SK-N-SH (cell line): ENCODE results near the gene ZCCHC10. TPM values are rescaled to one million over a fixed set of nuclear protein-coding genes. Genes with fewer than 3 reads are reported as not detected.
"Not testable (repeated sequence)": the region's sequence is repeated elsewhere in the genome, so short reads cannot be mapped to it uniquely, and the experiment has no call there.

Experiments
- CTCF ChIA-PET: fragments of 300-600, 350-600 bp; formaldehyde crosslinking; extraction: SDS; loops from one replicate; lab custom pipeline; 2021; lab: Yijun Ruan, JAX
- POLR2A ChIA-PET: fragments of 350-600 bp; sonication (Branson Sonifier 250); formaldehyde crosslinking; extraction: SDS; loops from one replicate; lab custom pipeline; 2020; ENCODE audit warnings: antibody characterized with exemption, inconsistent platforms; lab: Yijun Ruan, JAX
- DNase-seq: peaks from one replicate; pipeline ENCODE4 v3.0.0; 2012
- H2AFZ ChIP-seq: fragments of 200-600 bp; sonication (generic); 2 replicates; pipeline ENCODE4 v1.8.1; 2016; ENCODE audit warnings: antibody characterized with exemption, mild to moderate bottlenecking, low read depth
- H3F3A ChIP-seq: fragments of 200-600 bp; sonication (generic); replicated peaks from 2 replicates; pipeline ENCODE3; 2016; ENCODE audit warnings: antibody characterized with exemption, mild to moderate bottlenecking; ENCODE audit not compliant: insufficient read depth
- H3K27ac ChIP-seq, 2 experiments: fragments of 200-500 bp in 1 of 2; fragments of 200-600 bp in 1 of 2; sonication (Bioruptor generic) in 1 of 2; sonication (generic), shearing (Covaris generic) in 1 of 2; 2 replicates each; pipeline versions ENCODE4 v1.5.1 to v1.6.1; 2014 to 2016; ENCODE audit warnings: low read depth in 2 of 2, inconsistent platforms in 1 of 2, low read length in 1 of 2, mild to moderate bottlenecking in 1 of 2, mixed read lengths in 1 of 2
- H3K27me3 ChIP-seq: fragments of 200-600 bp; sonication (generic), shearing (Covaris generic); 2 replicates; pipeline ENCODE4 v1.6.1; 2016; ENCODE audit warnings: mixed run types; ENCODE audit not compliant: insufficient read depth
- H3K36me3 ChIP-seq, 2 experiments: fragments of 200-500 bp in 1 of 2; fragments of 200-600 bp in 1 of 2; sonication (Bioruptor generic) in 1 of 2; sonication (generic) in 1 of 2; replicated peaks in 1 of 2; 2 replicates each; pipeline versions ENCODE3 to v1.5.1; 2014 to 2016; ENCODE audit warnings: low read length in 1 of 2, mild to moderate bottlenecking in 1 of 2; ENCODE audit not compliant: insufficient read depth in 2 of 2, control insufficient read depth in 1 of 2
- H3K4me1 ChIP-seq, 2 experiments: fragments of 200-500 bp in 1 of 2; fragments of 200-600 bp in 1 of 2; sonication (Bioruptor generic) in 1 of 2; sonication (generic), shearing (Covaris generic) in 1 of 2; 2 replicates each; pipeline versions ENCODE4 v1.5.1 to v1.6.1; 2014 to 2016; ENCODE audit warnings: low read depth in 1 of 2, low read length in 1 of 2, mixed run types in 1 of 2; ENCODE audit not compliant: insufficient read depth in 2 of 2, control insufficient read depth in 1 of 2
- H3K4me2 ChIP-seq: fragments of 200-600 bp; sonication (generic), shearing (Covaris generic); 2 replicates; pipeline ENCODE4 v1.6.1; 2017; ENCODE audit warnings: mixed run types
- H3K4me3 ChIP-seq, 2 experiments: fragments of 200-500 bp in 1 of 2; fragments of 200-600 bp in 1 of 2; sonication (Bioruptor generic) in 1 of 2; sonication (generic), shearing (Covaris generic) in 1 of 2; 2 replicates each; pipeline versions ENCODE4 v1.5.1 to v1.8.1; 2014 to 2016; ENCODE audit warnings: low read depth in 2 of 2, inconsistent platforms in 1 of 2, low read length in 1 of 2, mild to moderate bottlenecking in 1 of 2, mixed read lengths in 1 of 2, moderate library complexity in 1 of 2
- H3K79me2 ChIP-seq: fragments of 200-600 bp; sonication (generic); 2 replicates; pipeline ENCODE4 v1.8.1; 2017; ENCODE audit warnings: mild to moderate bottlenecking; ENCODE audit not compliant: insufficient read depth
- H3K9ac ChIP-seq: fragments of 200-600 bp; sonication (generic); 2 replicates; pipeline ENCODE4 v1.6.1; 2017; ENCODE audit warnings: mixed run types
- H3K9me2 ChIP-seq: fragments of 200-600 bp; sonication (generic); 2 replicates; pipeline ENCODE4 v1.6.1; 2017; ENCODE audit warnings: mixed run types
- H3K9me3 ChIP-seq: fragments of 200-600 bp; sonication (generic); 2 replicates; pipeline ENCODE4 v1.6.1; 2017; ENCODE audit warnings: mixed run types, mild to moderate bottlenecking, moderate library complexity
- H4K20me1 ChIP-seq: fragments of 200-600 bp; sonication (generic); 2 replicates; pipeline ENCODE4 v1.6.1; 2017; ENCODE audit warnings: mild to moderate bottlenecking, mixed run types; ENCODE audit not compliant: insufficient read depth
- EP300 ChIP-seq, 2 experiments: IDR thresholded peaks; 2 replicates each; pipeline versions ENCODE4 v1.4.0 to v1.6.1; 2012; ENCODE audit warnings: borderline replicate concordance in 1 of 2, low read depth in 1 of 2, low read length in 1 of 2
- NFIC ChIP-seq: IDR thresholded peaks from 2 replicates; pipeline ENCODE4 v1.4.0; 2012; ENCODE audit warnings: borderline replicate concordance
- PBX3 ChIP-seq: IDR thresholded peaks from 2 replicates; pipeline ENCODE4; 2012
- RAD21 ChIP-seq: IDR thresholded peaks from 2 replicates; pipeline ENCODE4 v1.6.1; 2012; ENCODE audit warnings: mild to moderate bottlenecking, low read length
- SIN3A ChIP-seq: IDR thresholded peaks from 2 replicates; pipeline ENCODE4 v1.6.1; 2012; ENCODE audit warnings: low read depth, mild to moderate bottlenecking, low read length, moderate library complexity, borderline replicate concordance
- USF2 ChIP-seq: fragments of 150-350 bp; IDR thresholded peaks from 2 replicates; pipeline ENCODE4 v1.6.1; 2017; ENCODE audit warnings: antibody characterized with exemption, low read length, low read depth, borderline replicate concordance
- WGBS: methylation state at CpG from one replicate; pipeline ENCODE4 v1.1.6; 2017; ENCODE audit warnings: low lambda C conversion rate; 5-methylcytosine and 5-hydroxymethylcytosine counted together
- polyA plus RNA-seq, 3 experiments: library from polyadenylated mRNA; depleted of rRNA; stranded (reverse); fragments of >200 nt; gene quantifications; 2 replicates each; pipeline ENCODE4 v1.2.3, GENCODE V29; 2012
- TF ChIP-seq, protein P1 (sequence below): fragments of 150-350 bp; IDR thresholded peaks from 2 replicates; pipeline ENCODE4 v1.6.1; 2016; ENCODE audit warnings: mild to moderate bottlenecking, low read depth, low read length

ZCCHC10 gene
- polyA plus RNA-seq, 1 of the 3 experiments (the other 2 are of a cell fraction) = 28.4 TPM

DNA sequence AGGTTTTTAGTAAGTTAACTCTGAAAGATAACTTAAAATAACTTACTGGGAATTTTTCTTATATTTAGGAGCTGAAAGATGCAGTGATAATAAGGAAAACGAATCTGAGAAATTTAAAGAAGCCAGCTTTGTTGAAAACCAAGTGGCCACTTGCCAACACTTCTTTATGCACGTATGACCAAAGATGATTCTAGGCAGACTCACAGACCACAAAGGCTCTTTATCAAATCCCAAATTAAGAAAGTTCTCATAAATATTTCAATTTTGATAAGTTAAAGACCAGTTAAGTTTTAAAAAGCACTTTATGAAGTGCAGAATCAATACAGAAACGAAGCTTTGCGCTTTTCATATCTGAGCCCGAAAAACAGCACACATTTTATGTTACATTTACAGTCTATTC lies 64.5 kb downstream of the ZCCHC10 start:
- ChIA-PET POLR2A (interaction anchor here (0.8 to 1.3 kb wide), 3 partner anchors 21 to 96 kb away, joined by 3 to 5 read pairs (median 3); partner anchors contain the start of genes GDF9, HSPA4 and UQCRQ), CTCF (interaction anchor here (0.9 kb wide), 1 partner anchor 33 kb away, joined by 4 read pairs; no protein-coding TSS in a partner anchor)
- Histone ChIP-seq H3K9me3 (no peaks in the 10 kb centered on the region), H2AFZ (no peak overlapping the region), H3F3A (peaks cover 43% of the 10 kb centered on the region), H3K27me3 (no peaks in the 10 kb centered on the region), H3K4me1 (no peaks in the 10 kb centered on the region; a peak in 2 of 4 replicates), H3K79me2 (peaks cover 65% of the 10 kb centered on the region), H3K36me3 (peaks cover 3 to 7% of the 10 kb centered on the region in 2 experiments), H3K9ac (peak overlapping the region; percentile 90), H3K4me3 (peak overlapping the region; percentile 64 to 67), H3K4me2 (peak overlapping the region; percentile 76), H4K20me1 (peaks cover 54% of the 10 kb centered on the region), H3K27ac (peak overlapping the region; percentile 88 to 89), H3K9me2 (no peaks in the 10 kb centered on the region)
- no peak for TF ChIP-seq USF2
- TF ChIP-seq SIN3A = no peak
- no peak for TF ChIP-seq RAD21
- TF ChIP-seq EP300 (IDR thresholded peaks at IDR 0.05; ENCODE audit: borderline replicate concordance in 1 of 2, low read depth in 1 of 2, low read length in 1 of 2) = no peak
- TF ChIP-seq, protein P1, sequence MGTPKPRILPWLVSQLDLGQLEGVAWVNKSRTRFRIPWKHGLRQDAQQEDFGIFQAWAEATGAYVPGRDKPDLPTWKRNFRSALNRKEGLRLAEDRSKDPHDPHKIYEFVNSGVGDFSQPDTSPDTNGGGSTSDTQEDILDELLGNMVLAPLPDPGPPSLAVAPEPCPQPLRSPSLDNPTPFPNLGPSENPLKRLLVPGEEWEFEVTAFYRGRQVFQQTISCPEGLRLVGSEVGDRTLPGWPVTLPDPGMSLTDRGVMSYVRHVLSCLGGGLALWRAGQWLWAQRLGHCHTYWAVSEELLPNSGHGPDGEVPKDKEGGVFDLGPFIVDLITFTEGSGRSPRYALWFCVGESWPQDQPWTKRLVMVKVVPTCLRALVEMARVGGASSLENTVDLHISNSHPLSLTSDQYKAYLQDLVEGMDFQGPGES = no peak
- TF ChIP-seq PBX3 = no peak
- 0 out of 2 replicates have a peak, but pooled peaks have one; percentile 5 for TF ChIP-seq NFIC
- no peak for DNase-seq
- whole genome bisulfite sequencing = 10% methylated on average over 5 of the region's 5 CpGs

- Histone ChIP-seq H3K27ac (peak overlapping the region in 1 of 2 experiments; percentile 88; a peak in 2 of 4 replicates), H3K4me2 (peak overlapping the region; percentile 76), H3K79me2 (peaks cover 71% of the 10 kb centered on the region), H3F3A (peaks cover 43% of the 10 kb centered on the region), H4K20me1 (peaks cover 60% of the 10 kb centered on the region), H3K9ac (peak overlapping the region; percentile 90), H3K4me3 (peak overlapping the region; percentile 64 to 67)
- WGBS = 99% methylated on average over 10 of the region's 11 CpGs
- H3K9me3 ChIP-seq, H2AFZ ChIP-seq, H3K4me1 ChIP-seq, DNase-seq, CTCF ChIA-PET, H3K36me3 ChIP-seq, H3K27me3 ChIP-seq, H3K9me2 ChIP-seq: not testable (repeated sequence)
- POLR2A ChIA-PET = interaction anchor here (0.8 kb wide), 1 partner anchor 20 kb away, joined by 3 read pairs; no protein-coding TSS in a partner anchor
These were observed 65.1 kb downstream of the ZCCHC10 start for GRCh38 chr5:132961123-132961815.

DNA sequence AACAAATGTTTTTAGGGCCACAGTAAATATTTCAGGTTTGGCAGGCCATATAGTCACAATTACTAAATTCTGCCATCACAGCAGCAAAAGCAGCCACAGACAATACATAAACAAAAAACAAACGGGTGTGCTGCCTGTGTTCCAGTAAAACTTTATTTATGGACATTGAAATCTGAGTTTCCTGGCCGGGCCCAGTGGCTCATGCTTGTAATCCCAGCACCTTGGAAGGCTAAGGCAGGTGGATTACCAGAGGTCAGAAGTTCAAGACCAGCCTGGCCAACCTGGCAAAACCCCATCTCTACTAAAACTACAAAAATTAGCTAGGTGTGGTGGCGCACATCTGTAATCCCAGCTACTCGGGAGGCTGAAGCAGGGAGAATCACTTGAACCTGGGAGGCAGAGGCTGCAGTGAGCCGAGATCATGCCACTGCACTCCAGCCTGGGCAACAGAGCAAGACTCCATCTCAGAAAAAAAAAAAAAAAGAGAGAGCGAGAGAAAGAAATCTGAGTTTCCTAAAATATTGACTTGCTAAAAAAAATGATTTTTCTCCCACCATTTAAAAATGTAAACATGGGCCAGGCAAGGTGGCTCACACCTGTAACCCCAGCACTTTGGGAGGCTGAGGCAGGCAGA lies 70.1 kb downstream of the ZCCHC10 start:
- POLR2A ChIA-PET = interaction anchor here (0.6 kb wide), 1 partner anchor 14 kb away, joined by 3 read pairs; no protein-coding TSS in a partner anchor
- not testable (repeated sequence) for H3K27ac ChIP-seq, H3K9ac ChIP-seq, H2AFZ ChIP-seq, DNase-seq, H3K4me3 ChIP-seq, H3K4me1 ChIP-seq, H3K9me2 ChIP-seq, H3K9me3 ChIP-seq, H3K4me2 ChIP-seq, H3K27me3 ChIP-seq
- peaks cover 100% of the 10 kb centered on the region for H3K79me2 ChIP-seq
- peaks cover 8 to 35% of the 10 kb centered on the region in 2 experiments for H3K36me3 ChIP-seq
- peaks cover 95% of the 10 kb centered on the region for H4K20me1 ChIP-seq
- CTCF ChIA-PET = interaction anchor here (0.6 kb wide), 1 partner anchor 603 kb away, joined by 3 read pairs; no protein-coding TSS in a partner anchor
- over 99% methylated on average over 6 of the region's 6 CpGs for WGBS
- peaks cover 21% of the 10 kb centered on the region for H3F3A ChIP-seq
